ENCODE results near the gene ARHGAP6. TPM values are rescaled to one million over a fixed set of nuclear protein-coding genes. Genes with fewer than 3 reads are reported as not detected.

ARHGAP6 gene
- polyA plus RNA-seq, 2 of the 4 experiments (the other 2 are of a cell fraction): 0.04 TPM; not detected in 1

- FAIRE-seq (no peak), DNase-seq (ENCODE audit: low read depth in 1 of 2, low spot score in 1 of 2) (peak in 1 of 2 experiments; percentile 1)
Measured at GRCh38 chrX:11532291-11533078, 133.2 kb downstream of the ARHGAP6 start.

GRCh38 chrX:11531226-11531625, 134.5 kb downstream of the ARHGAP6 start:
- H3K4me3 ChIP-seq: no peak overlapping the region
- no peak overlapping the region for H3K27ac ChIP-seq
- no peaks in the 10 kb centered on the region for H3K4me1 ChIP-seq
- 0% methylated on average over 1 of the region's 1 CpG for WGBS (ENCODE audit: missing lambda C conversion rate)
- ChIA-PET CTCF (interaction anchor here (0.7 to 2.7 kb wide), 12 partner anchors 12 to 1341 kb away, joined by 3 to 14 read pairs (median 3); no protein-coding TSS in a partner anchor), POLR2A (no interaction called here)
- no peak for TF ChIP-seq CBX8 (IDR thresholded peaks at IDR 0.05)
- TF ChIP-seq HES2 (IDR thresholded peaks at IDR 0.05): no peak
- TF ChIP-seq RAD21 (conservative IDR thresholded peaks at IDR 0.05 in 1 of 2, IDR thresholded peaks at IDR 0.05 in 1 of 2): peak; percentile 26 to 46; a peak in 3 of 5 replicates
- peak; percentile 31; the same call in 2 of the 3 replicates for TF ChIP-seq SMC3 (IDR thresholded peaks at IDR 0.05)
- peak; percentile 34; the same call in 1 of the 3 replicates for TF ChIP-seq CTCF (IDR thresholded peaks at IDR 0.05)
- TF ChIP-seq HOXA7 (CRISPR knock-in tag; IDR thresholded peaks at IDR 0.05): no peak
- H3K4me2 ChIP-seq: no peak overlapping the region
- DNase-seq (ENCODE audit: low read depth in 1 of 2, low spot score in 1 of 2): peak in 1 of 2 experiments; percentile 1
- no peak for FAIRE-seq
- no peaks in the 10 kb centered on the region for H3K9me3 ChIP-seq
- no peak for ATAC-seq

More at GRCh38 chrX:11532291-11533078, 133.2 kb downstream of the ARHGAP6 start:
- Histone ChIP-seq H3K4me2 (no peak overlapping the region), H3K4me1 (no peaks in the 10 kb centered on the region), H3K27ac (no peak overlapping the region), H3K4me3 (no peak overlapping the region), H3K9me3 (no peaks in the 10 kb centered on the region)
- ATAC-seq: peak in 1 of 2 experiments; percentile 64; a peak in 3 of 6 replicates
- ChIA-PET POLR2A (no interaction called here), CTCF (interaction anchor here (0.8 to 2.7 kb wide), 11 partner anchors 11 to 1342 kb away, joined by 3 to 14 read pairs (median 3); no protein-coding TSS in a partner anchor)
- TF ChIP-seq CHD2 (IDR thresholded peaks at IDR 0.05; ENCODE audit: low read length, partially characterized antibody) (no peak), MAFK (IDR thresholded peaks at IDR 0.05; ENCODE audit: partially characterized antibody) (no peak), HMGXB4 (CRISPR knock-in tag; IDR thresholded peaks at IDR 0.05; ENCODE audit: borderline replicate concordance) (no peak), NFE2L2 (conservative IDR thresholded peaks at IDR 0.05; ENCODE audit: low read length) (no peak), MAX (IDR thresholded peaks at IDR 0.05) (no peak), RFX5 (IDR thresholded peaks at IDR 0.05) (no peak), RNF2 (IDR thresholded peaks at IDR 0.05; ENCODE audit: borderline replicate concordance, low read depth) (no peak), HOXB5 (CRISPR knock-in tag; IDR thresholded peaks at IDR 0.05) (no peak), KDM5A (IDR thresholded peaks at IDR 0.05) (no peak), ZC3H11A (IDR thresholded peaks at IDR 0.05) (no peak), SMC3 (IDR thresholded peaks at IDR 0.05) (no peak), MAZ (IDR thresholded peaks at IDR 0.05; ENCODE audit: borderline replicate concordance, low read depth, low read length) (no peak)

GRCh38 chrX:11530621-11531020, 135.1 kb downstream of the ARHGAP6 start:
- Histone ChIP-seq H3K4me2 (no peak overlapping the region), H3K4me1 (no peaks in the 10 kb centered on the region), H3K4me3 (no peak overlapping the region), H3K27ac (no peak overlapping the region), H3K9me3 (no peaks in the 10 kb centered on the region)
- WGBS (ENCODE audit: missing lambda C conversion rate): 54% methylated on average over 3 of the region's 3 CpGs
- ATAC-seq: no peak
- no peak for TF ChIP-seq KDM5A (IDR thresholded peaks at IDR 0.05)
- no peak for TF ChIP-seq CEBPB (IDR thresholded peaks at IDR 0.05)
- DNase-seq (ENCODE audit: low read depth in 1 of 2, low spot score in 1 of 2): no peak
- CTCF ChIA-PET: interaction anchor here (0.7 to 2.7 kb wide), 6 partner anchors 149 to 1340 kb away, joined by 3 to 14 read pairs (median 4); no protein-coding TSS in a partner anchor
- POLR2A ChIA-PET: no interaction called here
- no peak for FAIRE-seq

All from A549 (cell line).